HepG2 (cell line): ENCODE measurements around the gene CATSPERE. TPM values are rescaled to one million over a fixed set of nuclear protein-coding genes. Genes with fewer than 3 reads are reported as not detected.
"Not testable (repeated sequence)": the region's sequence is repeated elsewhere in the genome, so short reads cannot be mapped to it uniquely, and the experiment has no call there.

Experiments used
- ATAC-seq: fragments of 200-7000 bp; cut with Tn5 transposase; 3 replicates; pipeline ENCODE4 v1.9.1; 2020; ENCODE audit warnings: mild to moderate bottlenecking, moderate library complexity
- BruUV-seq: library from RNA; stranded (reverse); fragments of 400-500 nt; replicated peaks from 2 replicates; lab custom pipeline; 2021; lab: Mats Ljungman, UMichigan
- CTCF ChIA-PET: fragments of 300-600 bp; formaldehyde crosslinking; extraction: SDS; loops from one replicate; lab custom pipeline; 2021; ENCODE audit warnings: low total read pairs, inconsistent platforms, low intra/inter-chr PET ratio; lab: Yijun Ruan, JAX
- POLR2A ChIA-PET: fragments of 350-600 bp; sonication (Branson Sonifier 250); formaldehyde crosslinking; loops from one replicate; lab custom pipeline; 2020; ENCODE audit warnings: antibody characterized with exemption, inconsistent platforms; lab: Yijun Ruan, JAX
- DNase-seq: peaks from one replicate; pipeline ENCODE4 v3.0.0-alpha.2; 2015; ENCODE audit warnings: low spot score
- FAIRE-seq: peaks from 3 replicates; lab custom pipeline; 2011; peaks lifted over from hg19 to GRCh38; lab: Jason Lieb, UNC
- H2AFZ ChIP-seq: one replicate; pipeline ENCODE4 v1.6.1; 2011; ENCODE audit warnings: low read length, inconsistent platforms
- H3K27ac ChIP-seq: fragments of 300-600 bp; 3 replicates; pipeline ENCODE4 v1.8.0; 2011; ENCODE audit warnings: mixed run types, mild to moderate bottlenecking, mixed read lengths, low read length, inconsistent platforms; ENCODE audit not compliant: insufficient read depth; ENCODE audit errors: extremely low read length
- H3K27me3 ChIP-seq, 2 experiments: fragments of 200-600 bp in 1 of 2; 2 replicates in 1 of 2; 3 replicates in 1 of 2; pipeline versions ENCODE4 v1.6.0 to v1.8.0; 2011; ENCODE audit warnings: low read length in 2 of 2, mild to moderate bottlenecking in 2 of 2, moderate library complexity in 2 of 2, inconsistent platforms in 1 of 2; ENCODE audit not compliant: insufficient read depth in 2 of 2, control insufficient read depth in 1 of 2
- H3K36me3 ChIP-seq, 2 experiments: fragments of 200-600 bp in 1 of 2; replicated peaks in 1 of 2; 2 replicates in 1 of 2; 3 replicates in 1 of 2; pipeline versions ENCODE4 v1.5.1 to v1.8.0; 2011; ENCODE audit warnings: low read length in 2 of 2, inconsistent platforms in 1 of 2; ENCODE audit not compliant: insufficient read depth in 2 of 2, control insufficient read depth in 1 of 2
- H3K4me1 ChIP-seq: 2 replicates; pipeline ENCODE4 v1.5.1; 2012; ENCODE audit warnings: low read length, inconsistent platforms; ENCODE audit not compliant: insufficient read depth
- H3K4me2 ChIP-seq: 2 replicates; pipeline ENCODE4 v1.6.0; 2011; ENCODE audit warnings: low read depth, low read length, inconsistent platforms
- H3K4me3 ChIP-seq, 3 experiments: fragments of 200-600 bp in 1 of 3; sonication (generic), shearing (Covaris generic) in 1 of 3; replicated peaks in 1 of 3; 2 replicates each; pipeline ENCODE4 v1.5.1; 2011 to 2016; ENCODE audit warnings: low read length in 3 of 3, inconsistent platforms in 2 of 3, low read depth in 2 of 3, mild to moderate bottlenecking in 2 of 3, control low read depth in 1 of 3, mixed read lengths in 1 of 3; ENCODE audit not compliant: insufficient read depth in 1 of 3
- H3K79me2 ChIP-seq: one replicate; pipeline ENCODE4 v1.6.1; 2011; ENCODE audit warnings: low read length, inconsistent platforms; ENCODE audit not compliant: insufficient read depth
- H3K9ac ChIP-seq: 2 replicates; pipeline ENCODE4 v1.6.0; 2011; ENCODE audit warnings: mild to moderate bottlenecking, low read depth, low read length, inconsistent platforms; ENCODE audit not compliant: insufficient read depth
- H3K9me3 ChIP-seq: 2 replicates; pipeline ENCODE4 v1.5.1; 2012; ENCODE audit warnings: mild to moderate bottlenecking, low read length
- H4K20me1 ChIP-seq: 2 replicates; pipeline ENCODE4 v1.6.0; 2011; ENCODE audit warnings: inconsistent platforms, mild to moderate bottlenecking, low read length, moderate library complexity; ENCODE audit not compliant: insufficient read depth
- ZNF343 ChIP-seq: sonication (generic); formaldehyde crosslinking; IDR thresholded peaks from 2 replicates; pipeline ENCODE4 v1.4.0; 2020; ENCODE audit warnings: mild to moderate bottlenecking, missing genetic modification reagents
- WGBS: methylation state at CpG from one replicate; pipeline ENCODE4 v1.1.6; 2017; ENCODE audit warnings: low lambda C conversion rate; 5-methylcytosine and 5-hydroxymethylcytosine counted together
- in situ Hi-C: cut with HindIII; loops from 2 replicates; pipeline ENCODE4 v1.10.0; 2017; ENCODE audit warnings: low pct_unique_long_range_greater_than_20kb; ENCODE audit not compliant: extremely low pct_ligation_motif_present
- intact Hi-C: fragments of 100-400 bp; cut with micrococcal nuclease; formaldehyde crosslinking; loops from one replicate; pipeline ENCODE4 v1.10.0; 2022; ENCODE audit not compliant: unreplicated experiment
- polyA plus RNA-seq, 8 experiments: library from polyadenylated mRNA; depleted of rRNA in 3 of 8; stranded (reverse) in 7 of 8; unstranded in 1 of 8; fragments of >200 nt; fragmentation: Illumina TruSeq in 4 of 8; extraction: Trizol in 4 of 8; gene quantifications; 2 replicates each; pipeline versions ENCODE4 v1.2.1 to v1.2.3, GENCODE V29; 2011 to 2016; ENCODE audit warnings: low read depth in 4 of 8, missing spikeins in 1 of 8, mixed read lengths in 1 of 8; ENCODE audit not compliant: insufficient read depth in 1 of 8
- total RNA-seq, 5 experiments: library from RNA; depleted of rRNA; stranded (reverse); fragments of >200 nt; fragmentation: Illumina TruSeq; extraction: Trizol; gene quantifications; 2 replicates each; pipeline ENCODE4 v1.2.3, GENCODE V29; 2016; ENCODE audit warnings: low read depth in 1 of 5

CATSPERE gene
- total and polyA plus RNA-seq, 2 of the 13 experiments (the other 11 are each of a cell fraction or from before 2014, with no cell fraction given), result 0.34 to 0.51 TPM

- DNase-seq (no peak), ATAC-seq (no peak), FAIRE-seq (no peak)
- Histone ChIP-seq H3K4me1 (no peaks in the 10 kb centered on the region), H3K4me3 (no peak overlapping the region), H3K4me2 (no peak overlapping the region), H3K27me3 (no peaks in the 10 kb centered on the region), H2AFZ (no peak overlapping the region), H3K9me3 (no peaks in the 10 kb centered on the region), H3K79me2 (no peaks in the 10 kb centered on the region)
- POLR2A ChIA-PET, result no interaction called here
- CTCF ChIA-PET, result no interaction called here
- in situ Hi-C loops, result no loop called here
- no peak for TF ChIP-seq ZNF343 (CRISPR knock-in tag)
- TF ChIP-seq, all 625 proteins: peak for 0
- Histone ChIP-seq H3K9ac (no peak overlapping the region), H4K20me1 (no peaks in the 10 kb centered on the region), H3K27ac (no peak overlapping the region), H3K36me3 (no peaks in the 10 kb centered on the region)
- intact Hi-C loops, result no loop called here
- no TSS peak for BruUV-seq
- 0% methylated on average over 1 of the region's 1 CpG for WGBS
Measured at GRCh38 chr1:244497805-244498204, 36.7 kb downstream of the CATSPERE start.

- H2AFZ ChIP-seq, H4K20me1 ChIP-seq, FAIRE-seq, POLR2A ChIA-PET, H3K79me2 ChIP-seq, H3K4me3 ChIP-seq, H3K9ac ChIP-seq, H3K27me3 ChIP-seq, in situ Hi-C loops, DNase-seq, H3K4me1 ChIP-seq, intact Hi-C loops, CTCF ChIA-PET, ATAC-seq, BruUV-seq, H3K27ac ChIP-seq, H3K4me2 ChIP-seq, H3K36me3 ChIP-seq, H3K9me3 ChIP-seq: not testable (repeated sequence)
- WGBS, result 43% methylated on average over 2 of the region's 2 CpGs
Measured at GRCh38 chr1:244499484-244499883, 38.4 kb downstream of the CATSPERE start.

GRCh38 chr1:244500515-244500914 is 39.4 kb downstream of the CATSPERE start:
- H3K4me1 ChIP-seq, in situ Hi-C loops, H3K9me3 ChIP-seq, H3K27me3 ChIP-seq, H3K4me2 ChIP-seq, H3K9ac ChIP-seq, H3K4me3 ChIP-seq, BruUV-seq, H2AFZ ChIP-seq, intact Hi-C loops, CTCF ChIA-PET, H4K20me1 ChIP-seq, DNase-seq, ATAC-seq, H3K27ac ChIP-seq, H3K36me3 ChIP-seq, POLR2A ChIA-PET, H3K79me2 ChIP-seq, FAIRE-seq: not testable (repeated sequence)
- WGBS, result 5% methylated on average over 4 of the region's 4 CpGs
